ENCODE results near the gene GRID1. TPM values are rescaled to one million over a fixed set of nuclear protein-coding genes. Genes with fewer than 3 reads are reported as not detected.

Gene GRID1
- total and polyA plus RNA-seq, 10 donors: 0.06 to 0.42 (median 0.15) TPM; not detected in 4

DNA sequence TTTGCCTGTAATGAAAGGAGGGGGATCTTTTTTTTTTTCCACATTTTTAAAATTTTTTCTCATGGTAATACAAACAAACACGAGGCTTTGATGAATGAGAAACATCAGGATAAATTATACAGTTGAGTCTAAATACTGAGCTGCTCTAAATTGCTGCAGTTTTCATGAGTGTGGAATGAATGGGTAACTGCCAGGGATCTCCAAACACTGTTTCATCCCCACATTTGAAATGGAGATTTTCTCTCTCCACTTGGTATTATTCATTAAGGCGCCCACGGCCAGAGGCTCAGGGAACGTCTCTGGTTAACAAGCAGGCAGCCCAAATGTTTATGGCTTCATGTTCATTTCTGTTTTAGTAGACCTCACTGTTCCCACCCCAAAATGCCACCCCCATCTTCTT is 717.1 kb downstream of the GRID1 start:
- H3K4me1 ChIP-seq: no peaks in the 10 kb centered on the region
- no peak for DNase-seq
- TF ChIP-seq POLR2A (IDR thresholded peaks at IDR 0.05) (no peak), POLR2AphosphoS5 (IDR thresholded peaks at IDR 0.05) (no peak)
- TF ChIP-seq, protein P1, sequence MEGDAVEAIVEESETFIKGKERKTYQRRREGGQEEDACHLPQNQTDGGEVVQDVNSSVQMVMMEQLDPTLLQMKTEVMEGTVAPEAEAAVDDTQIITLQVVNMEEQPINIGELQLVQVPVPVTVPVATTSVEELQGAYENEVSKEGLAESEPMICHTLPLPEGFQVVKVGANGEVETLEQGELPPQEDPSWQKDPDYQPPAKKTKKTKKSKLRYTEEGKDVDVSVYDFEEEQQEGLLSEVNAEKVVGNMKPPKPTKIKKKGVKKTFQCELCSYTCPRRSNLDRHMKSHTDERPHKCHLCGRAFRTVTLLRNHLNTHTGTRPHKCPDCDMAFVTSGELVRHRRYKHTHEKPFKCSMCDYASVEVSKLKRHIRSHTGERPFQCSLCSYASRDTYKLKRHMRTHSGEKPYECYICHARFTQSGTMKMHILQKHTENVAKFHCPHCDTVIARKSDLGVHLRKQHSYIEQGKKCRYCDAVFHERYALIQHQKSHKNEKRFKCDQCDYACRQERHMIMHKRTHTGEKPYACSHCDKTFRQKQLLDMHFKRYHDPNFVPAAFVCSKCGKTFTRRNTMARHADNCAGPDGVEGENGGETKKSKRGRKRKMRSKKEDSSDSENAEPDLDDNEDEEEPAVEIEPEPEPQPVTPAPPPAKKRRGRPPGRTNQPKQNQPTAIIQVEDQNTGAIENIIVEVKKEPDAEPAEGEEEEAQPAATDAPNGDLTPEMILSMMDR (IDR thresholded peaks at IDR 0.05 in 8 of 11, conservative IDR thresholded peaks at IDR 0.05 in 3 of 11): no peak
- H3K9me3 ChIP-seq: no peaks in the 10 kb centered on the region
- H3K36me3 ChIP-seq: no peaks in the 10 kb centered on the region
- no peak overlapping the region for H3K27ac ChIP-seq
- intact Hi-C loops (cut with DNase I; ENCODE audit: low total_unique reads): no loop called here
- no peaks in the 10 kb centered on the region for H3K27me3 ChIP-seq (replicated peaks in 1 of 7)
- no peak overlapping the region for H3K4me3 ChIP-seq
- WGBS, 5 donors: 54 to 66% (median 63%) methylated on average over 4 of the region's 4 CpGs

DNA sequence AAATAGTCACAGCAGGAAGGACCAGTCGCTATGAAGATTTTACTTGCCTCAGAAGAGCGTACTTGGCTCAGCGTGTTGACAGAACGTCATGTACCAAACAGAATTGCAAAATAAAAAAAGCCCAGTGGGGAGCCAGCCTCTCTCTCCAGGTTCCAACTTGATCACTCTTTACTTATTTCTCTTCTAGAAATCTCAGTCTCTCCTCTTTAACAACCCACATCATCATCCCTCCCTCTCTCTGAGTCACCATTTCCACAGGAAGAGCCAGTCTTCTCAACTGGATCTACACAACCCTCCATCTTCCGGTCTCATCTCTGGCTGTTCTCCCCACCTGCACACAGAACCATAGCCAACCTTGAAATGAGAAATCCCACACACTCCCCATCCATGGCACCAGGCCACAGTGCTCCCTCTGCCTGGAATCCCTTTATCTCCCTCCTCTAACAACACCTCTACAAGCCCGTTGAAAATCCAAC is 718.3 kb downstream of the GRID1 start:
- H3K27ac ChIP-seq: no peak overlapping the region
- no peaks in the 10 kb centered on the region for H3K9me3 ChIP-seq
- H3K27me3 ChIP-seq (replicated peaks in 1 of 7): no peaks in the 10 kb centered on the region
- TF ChIP-seq POLR2A (IDR thresholded peaks at IDR 0.05): no peak
- TF ChIP-seq, protein P1 (IDR thresholded peaks at IDR 0.05 in 8 of 11, conservative IDR thresholded peaks at IDR 0.05 in 3 of 11): no peak
- DNase-seq: no peak
- H3K4me1 ChIP-seq: no peaks in the 10 kb centered on the region
- intact Hi-C loops (cut with DNase I; ENCODE audit: low total_unique reads): no loop called here
- no peak overlapping the region for H3K4me3 ChIP-seq
- no peaks in the 10 kb centered on the region for H3K36me3 ChIP-seq
- 82 to 90% (median 87%) methylated on average over 6 of the region's 6 CpGs for WGBS, 5 donors

DNA sequence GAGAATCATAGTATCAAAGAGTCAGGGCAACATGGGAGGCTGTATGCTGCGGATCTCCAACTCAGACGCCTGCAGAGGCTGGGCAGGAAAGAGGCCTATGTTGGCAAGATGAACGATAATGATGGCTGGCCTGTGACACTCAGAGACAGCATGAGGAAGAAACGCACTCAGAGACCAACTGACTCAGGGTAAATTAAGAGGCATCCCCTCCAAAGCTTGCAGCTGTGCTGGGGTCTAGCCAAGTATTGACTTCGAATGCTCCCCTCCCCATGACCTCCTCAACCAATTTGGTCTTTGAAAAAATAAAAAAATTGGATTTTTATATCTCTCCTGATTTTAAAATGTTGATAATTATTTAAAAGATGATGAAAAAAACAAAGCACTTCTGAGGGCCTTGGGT is 718.9 kb downstream of the GRID1 start:
- Histone ChIP-seq H3K4me1 (no peaks in the 10 kb centered on the region), H3K4me3 (no peak overlapping the region), H3K36me3 (no peaks in the 10 kb centered on the region), H3K27ac (no peak overlapping the region), H3K9me3 (no peaks in the 10 kb centered on the region), H3K27me3 (replicated peaks in 1 of 7) (no peaks in the 10 kb centered on the region)
- no peak for DNase-seq
- no peak for TF ChIP-seq POLR2A (IDR thresholded peaks at IDR 0.05)
- TF ChIP-seq POLR2AphosphoS5 (IDR thresholded peaks at IDR 0.05): no peak
- TF ChIP-seq, protein P1 (IDR thresholded peaks at IDR 0.05 in 8 of 11, conservative IDR thresholded peaks at IDR 0.05 in 3 of 11): no peak
- WGBS, 5 donors: 75 to 93% (median 83%) methylated on average over 5 of the region's 5 CpGs
- intact Hi-C loops (cut with DNase I; ENCODE audit: low total_unique reads): no loop called here

DNA sequence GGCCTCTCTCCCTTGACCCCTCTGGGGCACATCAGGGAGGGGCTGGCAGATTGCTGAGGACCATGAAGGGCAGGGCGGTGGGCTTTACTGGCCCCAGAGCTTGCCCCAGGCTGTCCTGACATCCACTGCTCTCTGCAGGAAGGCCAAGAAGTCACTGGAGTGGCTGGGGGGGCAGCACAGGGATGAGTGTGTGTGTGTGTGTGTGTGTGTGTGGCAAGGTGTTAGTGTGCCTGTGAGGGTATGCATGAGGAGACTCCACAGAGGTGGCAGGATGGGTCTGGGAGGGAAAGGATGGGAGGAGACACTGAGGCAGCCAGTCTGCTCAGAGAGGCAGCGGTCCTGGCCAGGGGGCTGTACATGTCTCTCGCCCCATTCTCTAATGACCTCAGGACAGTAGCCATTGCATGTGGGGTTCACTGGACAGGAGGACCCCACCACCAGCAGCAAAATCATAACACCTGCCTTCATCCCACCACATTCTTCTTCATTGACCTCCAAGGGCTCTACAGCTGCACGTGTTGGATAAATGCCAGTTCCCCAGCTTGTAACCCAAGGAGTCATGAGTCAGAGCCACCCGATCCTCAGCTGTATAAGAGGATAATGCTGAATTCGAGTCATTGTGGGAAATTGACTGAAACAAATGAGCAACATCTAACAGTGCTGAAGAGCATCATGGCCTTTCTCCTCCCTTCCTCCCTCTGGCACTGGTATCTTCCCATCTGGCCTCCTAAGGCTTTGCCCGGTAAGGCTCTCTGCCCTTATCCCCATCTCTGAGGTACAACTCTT is 720.5 kb downstream of the GRID1 start:
- WGBS, 5 donors: 86 to 95% (median 89%) methylated on average over 7 of the region's 7 CpGs
- Histone ChIP-seq H3K4me1 (no peaks in the 10 kb centered on the region), H3K36me3 (no peaks in the 10 kb centered on the region), H3K4me3 (no peak overlapping the region), H3K27me3 (replicated peaks in 1 of 7) (no peaks in the 10 kb centered on the region), H3K9me3 (no peaks in the 10 kb centered on the region), H3K27ac (no peak overlapping the region)
- no peak for DNase-seq
- intact Hi-C loops (cut with DNase I; ENCODE audit: low total_unique reads): no loop called here
- TF ChIP-seq POLR2AphosphoS5 (IDR thresholded peaks at IDR 0.05) (no peak), POLR2A (IDR thresholded peaks at IDR 0.05) (no peak)
- TF ChIP-seq, protein P1 (IDR thresholded peaks at IDR 0.05 in 8 of 11, conservative IDR thresholded peaks at IDR 0.05 in 3 of 11): no peak
